GM03348 (cell line): ENCODE data around the gene TUBE1.
A peak's percentile ranks its signal among the peaks of the same experiment; 100 is the strongest.
"Not testable (repeated sequence)": the region's sequence is repeated elsewhere in the genome, so short reads cannot be mapped to it uniquely, and the experiment has no call there.

ENCODE experiments used
- DNase-seq: peaks from one replicate; pipeline ENCODE4 v3.0.0; 2012; ENCODE audit warnings: low spot score

TUBE1 gene

DNA sequence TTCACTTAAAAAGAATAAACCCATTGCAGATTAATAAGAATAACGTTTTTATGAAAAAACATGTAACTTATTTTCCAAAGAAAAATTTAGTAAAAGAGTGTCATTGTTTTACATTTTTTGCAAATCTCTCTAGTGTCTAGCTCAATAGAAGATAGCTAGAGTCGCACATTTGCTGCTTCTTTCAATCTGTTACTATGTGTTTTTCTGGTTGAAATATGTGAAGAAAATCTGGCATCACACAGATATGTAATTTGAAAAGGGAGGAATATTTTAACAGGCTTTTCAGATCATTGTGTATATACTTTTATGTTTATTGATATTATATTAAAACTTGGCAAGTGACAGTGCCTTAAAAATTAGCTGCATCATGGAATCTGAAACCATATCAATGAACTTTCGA is 24.3 kb downstream of the TUBE1 start:
- DNase-seq: no peak

DNA sequence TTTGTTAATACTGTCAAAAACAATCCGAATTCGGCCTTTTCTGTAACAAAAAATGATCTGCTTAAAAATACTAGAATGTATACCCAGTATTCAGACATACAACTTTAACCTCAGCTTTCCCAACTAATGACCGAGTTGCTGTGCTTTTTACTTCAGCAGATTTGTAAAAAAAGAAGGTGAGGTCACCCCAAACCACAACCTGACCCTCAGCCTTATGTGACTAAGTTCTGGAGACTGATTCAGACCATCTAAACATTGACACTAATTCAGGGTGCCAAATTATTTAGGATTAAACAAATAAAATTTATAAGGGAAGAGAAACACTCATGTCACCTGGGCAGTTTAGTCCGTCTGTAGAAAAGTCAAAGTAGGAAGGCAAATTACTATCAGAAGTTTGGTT is 25.7 kb downstream of the TUBE1 start:
- DNase-seq: peak; percentile 9

DNA sequence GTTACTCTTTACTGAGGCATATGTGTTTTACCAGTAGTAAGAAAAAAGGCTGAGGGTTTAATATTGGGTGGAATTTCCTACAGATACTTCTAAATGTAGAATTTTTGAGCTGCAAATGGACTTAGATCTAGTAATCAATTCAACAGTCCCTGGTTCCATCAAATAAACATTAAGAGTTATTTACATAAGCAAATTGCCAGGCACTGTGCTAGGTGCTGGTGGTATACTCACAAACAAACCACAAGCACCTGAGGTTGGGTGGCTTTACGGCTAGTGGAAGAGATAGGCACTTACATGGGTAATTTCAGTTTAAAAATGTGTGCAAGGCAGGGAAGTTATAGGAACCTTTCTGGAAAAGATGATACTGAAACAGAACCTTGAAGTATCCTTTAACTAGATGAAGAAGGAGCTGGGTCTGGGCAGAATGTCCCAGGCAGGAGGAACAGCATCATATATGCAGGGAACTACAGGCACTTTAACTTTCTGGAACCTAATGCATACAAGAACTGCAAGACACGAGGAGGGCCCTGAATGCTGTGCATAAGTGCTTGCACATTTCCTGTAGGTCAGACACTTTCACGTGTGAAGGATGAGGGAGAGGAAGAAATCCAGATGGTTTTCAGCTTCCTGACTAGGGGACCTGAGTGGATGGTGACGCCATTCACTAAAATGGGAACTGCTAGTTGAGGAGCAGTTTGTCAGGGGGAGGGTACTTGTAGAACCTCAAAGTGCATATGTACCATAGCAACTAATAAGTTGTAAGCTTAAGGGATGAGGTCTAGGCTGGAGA is 28.8 kb downstream of the TUBE1 start:
- no peak for DNase-seq

DNA sequence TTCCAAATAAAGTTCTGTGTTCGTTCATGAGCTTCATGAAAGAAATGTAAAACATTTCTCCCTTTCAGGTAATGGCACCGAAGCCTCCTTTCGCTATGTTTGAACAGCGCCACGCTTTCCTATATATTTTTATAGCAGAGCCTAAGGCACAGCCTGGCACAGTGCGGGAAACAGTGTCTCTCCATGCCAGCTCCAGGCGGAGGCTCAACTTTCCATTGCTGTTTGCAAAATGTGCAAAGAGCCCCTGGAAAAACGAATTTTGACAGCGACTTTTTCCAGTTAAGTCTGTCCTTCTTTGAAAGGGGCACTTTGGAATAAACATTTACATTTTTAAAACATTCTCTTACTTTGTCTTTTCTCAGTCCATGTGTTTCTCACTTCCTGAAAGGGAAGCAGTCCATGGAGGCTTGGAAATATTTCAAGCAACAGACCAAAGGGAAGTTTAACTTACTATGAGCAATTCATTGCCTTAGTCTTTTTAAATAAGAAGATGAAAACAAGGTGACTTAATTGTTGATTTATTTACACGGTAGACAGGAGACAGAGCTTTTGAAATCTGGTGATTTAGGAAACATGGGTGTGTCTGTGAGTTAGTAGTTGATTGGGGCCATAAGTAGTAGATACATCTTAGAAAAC is 32.6 kb downstream of the TUBE1 start:
- DNase-seq: peak; percentile 16

DNA sequence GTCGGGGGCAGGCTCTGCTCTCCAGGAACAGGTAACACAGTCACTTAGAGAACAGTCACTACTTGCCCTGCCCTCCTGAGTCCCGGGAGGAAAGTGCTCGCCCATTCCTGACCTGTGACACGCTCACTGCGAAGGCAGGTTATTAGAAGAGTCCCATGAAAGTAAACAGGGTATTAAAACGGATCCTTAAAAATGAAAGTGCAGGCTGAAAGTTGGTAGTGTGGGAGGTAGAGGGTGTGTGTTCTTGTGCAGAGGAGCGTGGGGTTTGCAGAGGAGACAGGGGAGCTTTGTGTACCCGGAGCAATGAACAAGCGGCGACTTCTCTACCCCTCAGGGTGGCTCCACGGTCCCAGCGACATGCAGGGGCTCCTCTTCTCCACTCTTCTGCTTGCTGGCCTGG is 33.3 kb downstream of the TUBE1 start, which contains the start of gene CCN6:
Gene CCN6, plus strand, starts transcription at position 104 of the 400 bp plus-strand sequence. Its CDS starts 254 bp downstream, at position 358.
- DNase-seq: no peak

DNA sequence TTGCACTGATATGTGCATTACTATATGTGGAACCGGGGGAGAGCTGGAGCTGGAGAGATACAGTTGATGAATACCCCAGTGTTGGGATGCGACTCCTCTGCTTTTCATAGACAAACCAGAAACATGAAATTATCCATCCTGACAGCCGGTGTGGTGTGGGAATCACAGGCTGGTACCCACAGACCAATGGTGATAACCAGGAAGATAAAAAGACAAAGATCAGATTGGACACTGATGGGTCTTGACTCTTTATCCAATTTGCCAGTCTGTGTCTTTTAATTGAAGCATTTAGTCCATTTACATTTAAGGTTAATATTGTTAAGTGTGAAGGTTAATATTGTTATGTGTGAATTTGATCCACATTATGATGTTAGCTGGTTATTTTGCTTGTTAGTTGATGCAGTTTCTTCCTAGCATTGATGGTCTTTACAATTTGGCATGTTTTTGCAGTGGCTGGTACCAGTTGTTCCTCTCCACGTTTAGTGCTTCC is 36.0 kb downstream of the TUBE1 start:
- DNase-seq: not testable (repeated sequence)

DNA sequence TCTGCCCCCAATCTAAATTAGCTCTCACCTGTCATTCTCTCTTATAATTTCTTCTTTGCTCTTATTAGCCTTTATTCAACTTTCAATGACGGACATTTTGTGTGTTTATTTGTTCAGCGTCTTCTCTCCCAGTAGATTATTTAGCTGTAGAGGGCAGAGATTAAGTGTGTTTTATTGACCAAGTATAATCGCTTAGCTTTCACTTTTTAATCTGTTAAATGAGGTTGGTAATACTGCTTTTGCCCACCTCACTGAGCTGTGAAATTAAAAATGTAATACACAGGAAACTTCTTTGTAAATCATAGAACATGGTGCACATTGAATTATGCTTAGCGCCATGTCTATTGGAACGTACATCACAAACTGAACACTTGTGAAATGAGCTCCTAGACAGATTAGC is 36.9 kb downstream of the TUBE1 start:
- no peak for DNase-seq

DNA sequence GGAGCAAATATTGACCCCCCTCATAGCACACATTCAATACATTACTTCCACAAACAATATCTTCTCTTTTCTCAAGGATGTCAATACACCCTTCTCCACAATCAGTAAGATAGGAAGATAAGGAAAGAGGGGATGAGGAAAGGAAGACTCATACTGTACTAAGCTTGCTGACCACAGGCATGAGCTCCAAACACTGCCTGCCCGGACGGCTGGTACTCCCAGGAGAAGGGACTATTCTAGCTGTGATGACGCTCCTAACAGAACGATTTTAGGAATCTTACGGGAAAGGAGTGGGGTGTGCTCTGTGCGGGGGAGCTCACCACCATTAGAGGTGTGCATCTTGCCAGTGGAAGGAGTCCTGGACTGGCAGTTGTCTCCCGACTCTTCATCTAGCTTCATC is 37.3 kb downstream of the TUBE1 start:
- DNase-seq: no peak

DNA sequence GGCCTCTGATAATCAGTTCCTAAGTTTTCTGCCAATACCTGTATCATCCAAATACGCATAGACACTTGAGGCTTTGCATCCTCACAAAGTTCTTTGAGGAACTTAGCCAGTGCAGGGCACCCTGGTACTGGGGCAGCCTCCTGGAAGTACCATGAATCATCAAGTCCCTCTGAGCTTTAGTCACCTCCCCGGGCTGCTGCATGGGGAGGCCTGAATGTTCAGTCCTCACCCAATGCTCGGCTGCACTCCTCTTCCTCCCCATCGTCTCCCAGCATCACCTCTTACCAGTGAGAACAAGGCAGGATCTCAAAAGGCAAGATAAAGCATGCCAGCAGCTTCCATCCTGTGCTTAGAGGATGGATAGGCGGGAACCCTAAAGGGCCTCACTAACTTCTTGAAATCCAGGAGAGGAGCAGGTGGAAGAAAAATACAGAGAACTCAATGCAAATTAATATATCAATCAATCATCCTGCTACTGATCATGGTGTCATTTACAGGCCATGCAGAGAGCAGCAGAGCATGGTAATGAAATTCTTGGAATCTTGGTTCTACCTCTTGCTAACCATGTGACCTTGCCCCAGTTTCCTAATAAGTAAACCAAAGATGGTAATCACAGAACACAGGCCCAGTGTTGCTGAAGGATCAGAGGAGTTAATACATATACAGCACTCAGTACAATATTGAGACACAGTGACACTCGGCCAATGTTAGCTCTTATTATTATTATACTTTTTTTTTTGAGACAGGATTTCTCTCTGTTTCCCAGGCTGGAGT is 38.1 kb downstream of the TUBE1 start:
- peak; percentile 29 for DNase-seq

DNA sequence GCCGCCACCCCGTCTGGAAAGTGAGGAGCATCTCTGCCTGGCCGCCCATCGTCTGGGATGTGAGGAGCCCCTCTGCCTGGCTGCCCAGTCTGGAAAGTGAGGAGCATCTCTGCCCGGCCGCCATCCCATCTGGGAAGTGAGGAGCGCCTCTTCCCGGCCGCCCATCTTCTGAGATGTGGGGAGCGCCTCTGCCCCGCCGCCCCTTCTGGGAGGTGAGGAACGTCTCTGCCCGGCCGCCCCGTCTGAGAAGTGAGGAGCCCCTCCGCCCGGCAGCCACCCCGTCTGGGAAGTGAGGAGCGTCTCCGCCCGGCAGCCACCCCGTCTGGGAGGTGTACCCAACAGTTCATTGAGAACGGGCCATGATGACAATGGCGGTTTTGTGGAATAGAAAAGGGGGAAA is 39.8 kb downstream of the TUBE1 start:
- not testable (repeated sequence) for DNase-seq

DNA sequence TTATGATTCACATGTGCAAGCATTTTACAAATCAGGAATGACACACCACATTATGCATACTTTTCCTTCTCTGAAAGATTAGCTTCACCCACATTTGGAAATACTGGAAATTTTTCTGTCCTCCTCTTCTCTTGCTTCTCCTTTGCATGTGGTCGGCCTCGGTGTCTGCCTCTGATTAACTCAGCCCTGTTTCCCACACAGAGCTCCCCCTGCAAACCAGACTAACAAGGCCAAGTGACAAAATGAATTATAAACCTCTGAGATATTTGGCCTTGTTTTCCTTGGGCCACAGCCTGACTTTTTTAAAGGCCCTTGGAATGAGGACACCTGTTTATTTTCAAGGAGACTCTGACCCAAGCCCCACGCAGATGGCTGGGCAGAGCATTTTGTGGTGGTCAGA is 42.4 kb downstream of the TUBE1 start:
- DNase-seq: peak; percentile 91

DNA sequence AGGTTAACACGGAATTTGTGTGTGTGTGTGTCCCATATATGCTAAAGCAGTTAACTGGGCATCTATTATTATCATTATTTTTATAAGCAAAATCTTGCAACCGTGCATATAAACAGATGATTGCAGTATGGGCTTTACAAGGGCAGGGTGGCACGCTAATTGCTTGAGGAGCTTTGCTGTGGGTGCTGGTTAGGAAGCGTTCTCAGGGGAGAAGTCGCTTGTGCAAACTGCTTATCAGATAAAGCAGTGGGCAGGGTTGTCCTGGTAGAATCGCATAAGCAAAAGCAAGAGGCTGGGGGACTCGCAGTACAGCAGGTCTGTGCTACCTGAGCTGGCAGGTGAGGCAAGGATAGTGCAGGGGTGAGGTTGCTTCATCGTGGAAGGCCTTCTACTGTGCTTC is 43.1 kb downstream of the TUBE1 start:
- no peak for DNase-seq

DNA sequence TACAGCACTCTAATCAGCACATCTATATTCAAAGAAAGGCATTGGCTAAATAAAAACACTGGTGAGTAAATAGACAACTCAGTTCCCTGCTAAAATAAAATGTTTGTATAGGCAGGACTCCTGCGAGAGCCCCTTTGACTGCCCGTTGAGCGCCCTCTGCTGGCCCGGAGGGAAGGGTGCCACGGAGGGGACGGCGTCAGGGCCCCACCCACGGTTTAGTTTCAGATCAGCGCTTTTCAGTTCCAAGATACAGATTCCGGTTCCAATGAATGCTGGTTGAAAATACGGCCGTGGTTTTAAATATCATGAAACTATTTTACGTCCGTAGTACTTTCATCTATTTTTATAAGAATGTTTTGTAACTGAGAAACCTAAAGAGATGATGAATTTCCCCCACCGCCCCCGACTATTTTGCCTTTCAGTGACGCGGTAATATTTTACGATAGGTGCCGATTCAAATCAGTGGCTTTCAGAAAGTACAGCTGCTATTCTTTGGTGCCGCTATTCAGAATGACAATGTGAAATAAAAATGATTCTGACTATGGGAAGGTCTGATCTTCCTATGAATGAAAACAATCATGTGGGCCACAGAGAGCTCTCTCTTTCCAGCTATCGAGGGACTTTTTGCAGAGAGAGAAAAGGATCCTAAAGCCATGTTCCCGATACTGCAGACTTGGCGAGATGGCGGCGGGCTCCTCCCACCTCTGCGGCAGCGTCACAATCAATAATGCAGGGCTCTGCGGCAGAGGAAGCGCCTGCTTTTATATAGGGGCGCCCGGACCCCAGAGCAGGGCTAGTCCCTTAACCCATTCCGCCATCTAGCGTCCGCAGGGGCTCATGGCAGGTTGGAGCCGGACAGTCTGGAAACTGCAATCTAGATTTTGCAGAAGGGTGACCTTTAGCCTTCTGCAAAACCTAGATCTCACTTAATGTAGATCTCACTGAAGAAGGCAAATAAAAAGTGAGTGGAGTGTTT is 44.0 kb downstream of the TUBE1 start:
- DNase-seq: peak; percentile 90

DNA sequence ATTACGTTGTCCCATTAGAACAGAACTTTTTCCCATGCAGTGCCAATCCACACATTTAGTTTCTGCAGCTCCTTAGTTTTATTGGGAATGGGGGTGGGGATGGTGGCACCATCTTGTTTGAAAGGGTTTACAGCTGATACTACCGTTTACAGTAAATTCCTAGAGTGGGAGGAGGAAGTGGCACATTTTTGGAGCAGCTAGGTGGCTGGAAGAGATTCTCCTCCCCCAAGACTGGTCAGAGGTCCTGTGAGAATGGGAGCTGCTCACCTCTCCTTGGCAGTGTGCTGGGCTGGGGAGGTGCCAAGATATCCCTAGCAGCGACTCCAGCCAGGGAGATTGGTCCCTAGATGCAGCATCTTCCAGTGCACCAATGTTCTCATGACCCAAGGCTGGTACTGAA is 45.7 kb downstream of the TUBE1 start:
- DNase-seq: no peak

DNA sequence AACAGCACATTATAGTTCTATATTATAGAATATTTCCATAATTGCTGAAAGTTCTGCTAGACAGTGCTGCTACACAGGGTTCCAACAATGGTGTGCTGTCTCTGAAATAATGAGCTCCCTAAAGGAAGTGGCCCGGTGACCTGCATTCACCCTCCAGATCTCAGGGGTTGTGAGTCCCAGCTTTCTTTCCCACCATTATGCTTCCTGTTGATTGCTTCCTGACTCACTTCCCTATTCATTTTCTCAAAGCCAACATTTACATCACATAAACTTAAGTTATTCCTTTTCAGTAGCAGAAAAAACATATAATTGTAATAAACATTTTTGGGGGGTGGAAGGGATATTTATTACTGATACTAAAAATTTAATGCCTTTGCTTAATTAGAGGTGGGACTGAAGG is 46.3 kb downstream of the TUBE1 start:
- DNase-seq: no peak

DNA sequence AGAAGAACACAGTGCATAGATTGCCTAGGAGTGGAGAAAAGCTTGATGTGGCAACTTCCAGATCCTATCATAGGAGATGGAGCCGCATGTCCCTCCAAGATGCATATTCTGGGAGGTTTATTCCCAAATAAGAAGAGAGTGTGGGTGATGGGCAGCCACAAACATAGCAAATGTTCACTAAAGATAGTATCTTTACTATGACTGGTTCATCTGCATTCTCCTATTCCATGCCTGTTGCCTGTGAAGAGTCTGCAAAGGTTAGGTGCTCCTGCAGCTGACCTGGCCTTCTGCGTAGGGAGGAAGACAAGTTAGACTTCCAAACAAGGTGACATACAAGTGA is 47.9 kb downstream of the TUBE1 start:
- DNase-seq: no peak

DNA sequence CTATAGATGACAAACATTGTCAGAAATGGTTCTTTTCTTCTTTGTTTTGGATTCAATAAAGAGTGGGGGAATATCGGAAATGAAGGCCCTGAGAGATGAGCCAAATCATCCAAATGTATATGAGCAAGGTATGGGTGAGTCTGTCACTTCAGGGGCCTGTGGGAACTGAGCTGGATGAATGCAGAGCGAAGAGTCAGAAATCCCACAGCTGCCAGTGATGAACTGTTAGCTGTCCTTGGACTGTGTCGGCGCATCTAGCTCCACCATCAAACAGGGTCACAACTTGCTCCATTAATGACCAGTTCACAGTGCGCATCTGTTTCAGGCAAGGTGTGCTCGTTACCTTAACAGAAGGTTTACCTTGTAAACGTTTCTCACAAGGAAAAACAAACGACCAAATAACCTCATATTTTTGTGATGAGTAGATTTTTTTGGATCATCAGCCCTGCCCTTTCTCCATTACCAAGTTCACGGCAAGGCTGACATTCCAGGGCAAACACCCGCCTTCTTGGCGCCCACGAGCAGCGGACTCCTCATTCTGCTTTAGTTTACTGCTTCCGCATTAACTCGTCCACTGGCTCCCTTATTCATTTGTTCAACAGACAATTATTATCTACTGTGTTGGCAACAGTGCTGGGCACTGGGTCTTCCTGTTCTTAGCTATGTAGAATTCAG is 48.4 kb downstream of the TUBE1 start:
- DNase-seq: peak; percentile 57

DNA sequence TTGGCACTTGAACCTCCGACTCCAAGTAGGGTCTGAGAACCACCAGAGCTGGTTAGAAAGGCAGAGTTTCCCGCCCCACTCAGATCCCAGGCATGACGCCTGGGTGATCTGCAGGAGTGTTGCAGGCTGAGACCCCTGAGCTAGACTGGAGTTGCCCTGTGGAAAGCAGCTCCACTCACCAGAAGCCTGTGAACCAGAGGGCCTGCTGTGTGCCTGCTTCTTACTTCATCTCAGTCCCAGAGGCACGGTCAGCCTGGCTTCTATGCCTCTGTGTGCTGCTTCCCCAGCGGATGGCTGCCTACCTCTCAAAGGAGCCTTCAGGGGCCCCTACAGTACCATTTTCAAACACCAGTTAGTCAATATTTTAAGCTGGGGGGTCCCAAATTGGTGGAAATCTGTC is 49.0 kb downstream of the TUBE1 start:
- DNase-seq: peak; percentile 14

DNA sequence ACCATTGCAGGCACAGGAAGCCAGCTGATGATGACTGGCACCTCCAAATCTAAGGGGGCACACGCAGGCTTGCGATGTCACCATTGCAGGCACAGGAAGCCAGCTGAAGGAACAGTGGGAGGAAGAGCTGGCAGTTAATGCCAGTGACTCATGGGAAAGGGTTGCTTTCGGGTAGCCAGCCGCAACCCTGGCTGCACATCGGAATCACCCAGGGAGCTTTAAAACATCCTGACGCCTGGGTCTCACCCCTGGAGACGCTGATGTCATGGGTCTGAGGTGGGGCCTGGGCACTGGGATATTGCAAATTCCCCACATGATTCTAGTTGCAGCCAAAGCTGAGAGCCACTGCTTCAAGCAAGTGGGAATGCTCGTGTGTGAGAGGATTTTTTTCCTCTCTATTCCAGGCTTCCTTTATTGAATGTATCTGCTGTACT is 49.5 kb downstream of the TUBE1 start:
- DNase-seq: peak; percentile 93

DNA sequence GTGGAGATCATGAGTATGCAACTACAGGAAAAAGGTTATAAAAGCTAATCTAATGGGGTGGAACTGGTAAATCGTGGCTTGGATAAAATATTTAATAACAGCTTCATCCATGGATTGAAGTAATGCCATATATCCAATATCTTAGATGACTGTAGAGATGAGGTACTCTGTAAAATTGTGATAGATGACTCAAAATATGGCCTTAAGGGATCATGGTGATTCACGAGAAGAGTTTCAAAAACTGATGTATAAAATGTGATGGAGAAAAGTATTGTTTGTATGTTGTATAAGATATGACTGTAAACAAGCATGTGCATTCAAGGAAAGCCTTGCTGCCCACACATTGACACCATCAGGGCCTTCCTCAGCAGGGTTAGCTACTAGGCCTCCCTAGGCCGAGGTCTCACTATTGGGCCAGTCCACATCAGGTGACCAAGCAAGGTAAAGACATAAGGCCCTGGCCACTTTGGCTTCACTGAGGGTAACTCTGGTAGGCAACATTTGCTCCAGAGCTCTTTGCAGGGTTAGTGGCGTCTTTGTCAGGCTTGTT is 51.1 kb downstream of the TUBE1 start:
- no peak for DNase-seq

DNA sequence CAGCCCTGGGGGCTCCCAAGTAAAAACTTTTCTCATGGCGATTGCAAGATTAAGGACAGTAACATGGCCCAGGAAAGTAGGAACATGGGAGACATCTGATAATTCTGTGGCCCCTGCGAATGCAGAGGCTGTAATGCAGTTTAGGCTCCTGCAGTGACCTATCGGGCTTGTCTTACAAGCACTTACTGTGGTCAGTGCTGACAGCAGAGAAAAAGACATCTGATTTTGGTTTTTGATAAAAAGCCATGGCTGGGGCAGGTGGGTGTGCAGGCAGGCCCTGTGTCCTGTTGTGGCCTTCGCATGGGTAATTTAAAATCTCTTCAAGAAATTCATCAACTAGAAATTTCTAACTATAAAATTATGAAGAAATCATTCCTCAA is 52.7 kb downstream of the TUBE1 start:
- no peak for DNase-seq
